ENCODE results near the gene SLC41A2.
A peak's percentile ranks its signal among the peaks of the same experiment; 100 is the strongest.
"Not testable (repeated sequence)": the region's sequence is repeated elsewhere in the genome, so short reads cannot be mapped to it uniquely, and the experiment has no call there.

The SLC41A2 gene

DNA sequence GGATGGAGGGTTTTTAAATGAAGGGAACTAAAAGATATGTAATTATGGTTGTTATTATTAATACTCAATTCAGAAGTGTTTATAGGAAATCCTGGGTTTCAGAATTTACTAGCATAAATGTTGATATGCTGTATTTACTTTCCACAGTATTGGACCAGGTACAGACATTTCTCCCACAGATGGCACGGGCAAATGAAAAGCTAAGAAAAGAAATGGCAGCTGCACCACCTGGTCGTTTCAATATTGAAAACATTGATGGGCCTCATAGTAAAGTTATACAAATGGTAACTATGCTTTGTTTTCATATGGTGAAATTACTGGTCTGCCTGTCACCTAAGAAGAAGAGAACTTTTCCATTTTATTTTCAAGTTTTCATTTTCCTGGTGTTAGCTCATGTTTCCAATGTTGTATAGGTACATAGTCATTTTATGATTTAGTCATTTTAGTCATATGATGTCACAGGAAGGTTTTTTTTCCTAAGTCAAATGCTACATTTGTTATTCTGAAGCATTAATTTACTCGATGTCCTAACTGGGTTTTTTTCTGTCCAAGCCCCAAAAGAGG is 33.6 kb upstream of the SLC41A2 start:
- TF ChIP-seq, protein P1, sequence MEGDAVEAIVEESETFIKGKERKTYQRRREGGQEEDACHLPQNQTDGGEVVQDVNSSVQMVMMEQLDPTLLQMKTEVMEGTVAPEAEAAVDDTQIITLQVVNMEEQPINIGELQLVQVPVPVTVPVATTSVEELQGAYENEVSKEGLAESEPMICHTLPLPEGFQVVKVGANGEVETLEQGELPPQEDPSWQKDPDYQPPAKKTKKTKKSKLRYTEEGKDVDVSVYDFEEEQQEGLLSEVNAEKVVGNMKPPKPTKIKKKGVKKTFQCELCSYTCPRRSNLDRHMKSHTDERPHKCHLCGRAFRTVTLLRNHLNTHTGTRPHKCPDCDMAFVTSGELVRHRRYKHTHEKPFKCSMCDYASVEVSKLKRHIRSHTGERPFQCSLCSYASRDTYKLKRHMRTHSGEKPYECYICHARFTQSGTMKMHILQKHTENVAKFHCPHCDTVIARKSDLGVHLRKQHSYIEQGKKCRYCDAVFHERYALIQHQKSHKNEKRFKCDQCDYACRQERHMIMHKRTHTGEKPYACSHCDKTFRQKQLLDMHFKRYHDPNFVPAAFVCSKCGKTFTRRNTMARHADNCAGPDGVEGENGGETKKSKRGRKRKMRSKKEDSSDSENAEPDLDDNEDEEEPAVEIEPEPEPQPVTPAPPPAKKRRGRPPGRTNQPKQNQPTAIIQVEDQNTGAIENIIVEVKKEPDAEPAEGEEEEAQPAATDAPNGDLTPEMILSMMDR (IDR thresholded peaks at IDR 0.05; ENCODE audit: insufficient read depth, low read depth, low read length, missing control alignments) = no peak
- DNase-seq (ENCODE audit: low read depth) = no peak
- no peak overlapping the region for H3K4me3 ChIP-seq (ENCODE audit: low read length)

DNA sequence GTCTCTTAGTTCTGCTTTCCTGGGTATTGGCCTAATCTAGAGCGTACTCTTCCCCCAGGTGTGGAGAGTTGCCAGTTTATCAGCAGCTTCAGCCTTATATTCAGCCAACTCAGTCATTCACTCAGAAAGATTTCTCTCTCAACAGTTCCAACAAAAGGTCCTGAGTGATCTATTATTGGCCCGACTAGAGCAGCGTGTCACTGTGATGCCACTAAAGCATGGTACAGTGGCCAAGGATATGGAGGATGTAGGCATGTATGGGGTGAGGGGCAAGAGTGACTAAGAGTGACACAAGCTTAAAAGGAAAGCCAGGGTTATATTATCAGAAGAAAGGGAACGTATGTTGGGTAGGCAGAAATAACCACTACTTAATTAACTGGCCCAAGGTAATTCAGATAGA is 32.9 kb upstream of the SLC41A2 start:
- no peak for DNase-seq (ENCODE audit: low read depth)
- H3K4me3 ChIP-seq (ENCODE audit: low read length) = no peak overlapping the region
- TF ChIP-seq, protein P1 (IDR thresholded peaks at IDR 0.05; ENCODE audit: insufficient read depth, low read depth, low read length, missing control alignments) = no peak

DNA sequence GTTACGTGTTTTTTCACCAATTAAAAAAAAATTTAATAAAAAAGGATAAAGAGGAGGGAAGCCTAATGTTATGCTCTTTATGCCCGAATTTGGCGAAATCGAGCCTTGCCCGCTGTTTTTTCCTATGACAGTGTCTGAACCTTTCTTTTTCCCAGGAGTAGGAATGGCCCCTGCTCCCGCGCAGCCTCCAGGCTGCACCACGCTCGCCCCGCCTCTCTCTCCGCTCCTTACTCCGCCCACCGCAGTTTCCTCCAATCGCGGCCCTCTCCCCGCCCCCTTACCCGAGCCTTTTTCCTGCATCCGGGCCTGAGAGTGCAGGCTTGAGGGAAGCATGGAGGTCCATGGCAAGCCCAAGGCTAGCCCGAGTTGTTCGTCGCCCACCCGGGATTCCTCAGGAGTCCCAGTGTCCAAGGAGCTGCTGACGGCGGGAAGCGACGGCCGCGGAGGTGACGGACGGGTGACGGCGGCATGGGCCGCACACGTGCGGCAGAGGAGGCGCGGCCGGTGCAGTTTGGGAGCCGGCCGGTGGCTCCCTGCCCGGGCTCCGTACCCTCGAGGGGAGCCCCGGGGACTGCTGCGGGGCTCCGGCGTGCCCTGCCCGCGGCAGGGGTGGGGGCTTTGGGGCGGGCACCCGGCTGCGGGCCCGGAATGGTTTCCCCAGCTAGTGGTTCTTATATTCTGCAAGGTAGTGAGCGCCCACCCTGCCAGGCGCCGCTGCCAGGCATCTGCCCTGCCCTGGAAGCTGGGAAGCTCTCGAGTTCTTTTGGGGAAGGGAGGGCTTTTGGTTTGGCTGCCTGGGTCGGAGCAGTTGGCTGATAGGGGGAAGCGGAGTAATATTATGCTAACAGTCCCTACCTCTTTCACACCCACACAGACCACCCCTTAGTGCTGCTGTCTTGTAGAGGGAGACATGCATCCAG is 28.2 kb upstream of the SLC41A2 start, which contains the start of gene NOPCHAP1:
Gene NOPCHAP1 (plus strand): TSS at position 295 of the 920 bp plus-strand sequence. CDS start 37 bp downstream, at position 332.
- TF ChIP-seq, protein P1 (IDR thresholded peaks at IDR 0.05; ENCODE audit: insufficient read depth, low read depth, low read length, missing control alignments) = no peak
- peak within 1 kb of the TSS; percentile 77 for H3K4me3 ChIP-seq (ENCODE audit: low read length)
- DNase-seq (ENCODE audit: low read depth) = peak; percentile 89

DNA sequence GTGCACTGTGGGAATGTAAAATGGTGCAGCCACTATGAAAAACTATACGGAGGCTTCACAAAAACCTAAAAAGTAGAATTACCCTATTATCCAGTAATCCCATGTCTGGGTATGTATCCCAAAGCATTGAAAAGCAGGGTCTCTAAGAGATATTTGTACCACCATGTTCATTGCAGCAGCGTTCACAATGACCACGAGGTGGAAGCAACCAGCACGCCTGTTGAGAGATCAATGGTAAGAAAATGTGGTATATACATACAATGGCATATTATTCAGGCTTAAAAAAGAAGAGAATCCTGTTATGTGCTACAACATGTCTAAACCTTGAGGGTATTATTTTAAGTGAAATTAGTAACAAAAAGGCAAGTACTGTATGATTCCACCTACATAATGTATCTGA is 27.1 kb upstream of the SLC41A2 start:
- DNase-seq (ENCODE audit: low read depth) = no peak
- H3K4me3 ChIP-seq (ENCODE audit: low read length) = no peak overlapping the region
- TF ChIP-seq, protein P1 (IDR thresholded peaks at IDR 0.05; ENCODE audit: insufficient read depth, low read depth, low read length, missing control alignments) = no peak

DNA sequence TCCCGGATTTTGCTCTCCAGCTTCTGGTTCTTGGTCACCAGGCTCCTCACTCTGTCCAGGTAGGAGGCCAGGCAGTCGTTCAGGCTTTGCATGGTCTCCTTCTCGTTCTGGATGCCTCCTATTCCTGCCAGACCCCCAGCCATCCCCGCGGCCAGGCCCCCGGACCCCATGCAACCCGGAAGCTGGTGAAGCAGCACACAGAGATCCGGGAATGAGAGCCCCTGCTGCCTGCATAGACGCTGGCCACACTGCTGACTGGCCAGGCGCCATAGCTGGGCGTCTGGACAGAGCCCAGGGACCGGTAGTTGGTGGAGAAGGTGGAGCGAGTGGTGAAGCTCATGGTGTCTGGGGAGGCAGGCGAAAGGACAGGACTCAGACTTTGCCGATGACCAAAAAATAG is 19.6 kb upstream of the SLC41A2 start:
- not testable (repeated sequence) for DNase-seq (ENCODE audit: low read depth); H3K4me3 ChIP-seq (ENCODE audit: low read length)

DNA sequence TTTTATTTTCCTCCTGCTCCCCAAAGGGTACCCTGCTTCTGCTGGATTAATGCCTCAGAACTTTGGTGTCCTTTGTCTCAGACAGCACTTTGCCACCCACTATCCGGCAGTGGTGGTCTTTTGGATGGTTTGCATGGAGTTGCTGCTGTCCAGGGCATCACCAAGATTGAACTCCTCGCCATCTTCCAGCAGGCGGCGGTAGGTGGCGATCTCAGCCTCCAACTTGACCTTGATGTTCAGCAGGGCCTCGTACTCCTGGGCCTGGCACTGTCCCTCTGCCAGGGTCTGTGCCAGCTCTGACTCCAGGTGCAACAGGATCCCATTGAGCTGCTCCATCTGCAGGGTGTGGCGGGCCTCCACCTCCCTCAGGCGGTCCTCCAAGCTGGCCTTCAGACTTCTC is 18.6 kb upstream of the SLC41A2 start:
- no peak for DNase-seq (ENCODE audit: low read depth)
- H3K4me3 ChIP-seq (ENCODE audit: low read length) = no peak overlapping the region
- TF ChIP-seq, protein P1 (IDR thresholded peaks at IDR 0.05; ENCODE audit: insufficient read depth, low read depth, low read length, missing control alignments) = no peak

DNA sequence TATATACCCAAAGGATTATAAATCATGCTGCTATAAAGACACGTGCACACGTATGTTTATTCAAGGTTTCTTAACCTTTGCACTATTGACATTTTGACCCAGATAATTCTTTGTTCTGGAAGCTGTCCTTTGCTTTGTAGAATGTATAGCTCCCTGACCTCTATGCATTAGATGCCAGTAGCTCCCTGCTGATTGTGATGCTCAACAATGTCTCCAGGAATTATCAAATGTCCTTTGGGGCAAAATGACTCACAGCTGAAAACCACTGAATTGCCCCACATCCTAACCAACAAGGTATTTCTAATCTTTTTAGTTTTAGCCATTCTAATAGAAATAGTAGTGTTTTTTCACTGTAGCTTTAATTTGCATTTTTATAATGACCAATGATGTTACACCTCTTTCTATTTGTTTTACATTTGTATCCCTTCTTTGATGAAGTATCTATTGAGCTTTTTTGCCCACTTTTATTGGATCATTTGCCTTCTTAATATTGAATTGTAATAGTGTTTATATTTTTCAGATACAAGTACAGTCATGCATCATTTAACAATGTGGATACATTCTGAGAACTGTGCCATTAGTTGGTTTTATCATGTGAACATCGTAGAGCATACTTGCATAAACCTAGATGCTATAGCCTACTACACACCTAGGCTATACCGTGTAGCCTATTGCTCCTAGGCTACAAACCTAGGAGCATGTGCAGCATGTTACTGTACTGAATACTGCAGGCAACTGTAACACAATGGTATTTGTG is 17.7 kb upstream of the SLC41A2 start:
- DNase-seq (ENCODE audit: low read depth) = peak; percentile 83
- TF ChIP-seq, protein P1 (IDR thresholded peaks at IDR 0.05; ENCODE audit: insufficient read depth, low read depth, low read length, missing control alignments) = no peak

More for the DNA sequence above, 17.7 kb upstream of the SLC41A2 start:
- H3K4me3 ChIP-seq (ENCODE audit: low read length) = no peak overlapping the region

Data from epithelial cell of esophagus (primary cell).